HCT116 (cell line): Measurements from ENCODE around the gene CDH4. TPM values are rescaled to one million over a fixed set of nuclear protein-coding genes. Genes with fewer than 3 reads are reported as not detected.

Source experiments
- ATAC-seq: fragments of 200-7000 bp; cut with Tn5 transposase; 2 replicates; pipeline ENCODE4 v1.9.1; 2020; ENCODE audit warnings: mild to moderate bottlenecking, moderate library complexity
- BruUV-seq: library from RNA; stranded (reverse); fragments of 400-500 nt; replicated peaks from 2 replicates; lab custom pipeline; 2021; lab: Mats Ljungman, UMichigan
- CTCF ChIA-PET: fragments of 300-600 bp; sonication (Branson Sonifier 250); formaldehyde crosslinking; loops from one replicate; lab custom pipeline; 2021; ENCODE audit warnings: antibody characterized with exemption; lab: Charles Lee
- POLR2A ChIA-PET: fragments of 300-600, 350-600 bp; sonication (Branson Sonifier 250); formaldehyde crosslinking; loops from one replicate; lab custom pipeline; 2021; ENCODE audit warnings: antibody characterized with exemption; lab: Charles Lee
- RAD21 ChIA-PET, 2 experiments: fragments of 300-600 bp; sonication (Branson Sonifier 250); formaldehyde crosslinking; loops; one replicate each; lab custom pipeline; 2023; ENCODE audit warnings: low total read pairs in 2 of 2; ENCODE audit not compliant: uncharacterized antibody in 2 of 2, unreplicated experiment in 2 of 2, low non-redundant PET in 1 of 2; lab: Charles Lee
- DNase-seq: peaks from one replicate; pipeline ENCODE4 v3.0.0-alpha.2; 2010; ENCODE audit warnings: low read depth, low spot score
- H2AFZ ChIP-seq: fragments of 200-600 bp; shearing (Covaris generic), sonication (generic); 2 replicates; pipeline ENCODE4 v1.6.1; 2017; ENCODE audit warnings: low read depth, mixed run types, mixed read lengths, antibody characterized with exemption, low read length; ENCODE audit not compliant: poor library complexity, severe bottlenecking
- H3K27ac ChIP-seq: 2 replicates; pipeline ENCODE4 v1.5.1; 2012; ENCODE audit warnings: low read depth, low read length
- H3K27me3 ChIP-seq: fragments of 200-600 bp; sonication (generic); 2 replicates; pipeline ENCODE4 v1.6.1; 2016; ENCODE audit warnings: mixed run types, low read length, mixed read lengths; ENCODE audit not compliant: insufficient read depth
- H3K36me3 ChIP-seq, 2 experiments: fragments of 200-500 bp in 1 of 2; fragments of 200-600 bp in 1 of 2; sonication (Bioruptor generic) in 1 of 2; sonication (generic) in 1 of 2; 2 replicates each; pipeline versions ENCODE4 v1.5.1 to v1.6.1; 2014 to 2016; ENCODE audit warnings: low read length in 2 of 2, inconsistent platforms in 1 of 2, mixed read lengths in 1 of 2, mixed run types in 1 of 2; ENCODE audit not compliant: insufficient read depth in 2 of 2, control insufficient read depth in 1 of 2
- H3K4me1 ChIP-seq, 2 experiments: fragments of 200-600 bp in 1 of 2; sonication (generic) in 1 of 2; 2 replicates each; pipeline versions ENCODE4 v1.5.1 to v1.6.1; 2012 to 2017; ENCODE audit warnings: low read length in 2 of 2, inconsistent platforms in 1 of 2, mild to moderate bottlenecking in 1 of 2, mixed read lengths in 1 of 2, mixed run types in 1 of 2, moderate library complexity in 1 of 2; ENCODE audit not compliant: insufficient read depth in 2 of 2, control insufficient read depth in 1 of 2
- H3K4me2 ChIP-seq: fragments of 200-600 bp; sonication (generic); 2 replicates; pipeline ENCODE4 v1.6.1; 2017; ENCODE audit warnings: mixed run types, low read length, mixed read lengths
- H3K4me3 ChIP-seq, 2 experiments: fragments of 200-600 bp in 1 of 2; sonication (generic) in 1 of 2; replicated peaks in 1 of 2; 2 replicates each; pipeline ENCODE4 v1.5.1; 2011 to 2016; ENCODE audit warnings: low read length in 2 of 2, control low read depth in 1 of 2, low read depth in 1 of 2, mild to moderate bottlenecking in 1 of 2, mixed read lengths in 1 of 2, mixed run types in 1 of 2
- H3K79me2 ChIP-seq: fragments of 200-600 bp; sonication (generic); 2 replicates; pipeline ENCODE4 v1.6.1; 2017; ENCODE audit warnings: mild to moderate bottlenecking, mixed run types, low read length, moderate library complexity, mixed read lengths; ENCODE audit not compliant: insufficient read depth
- H3K9ac ChIP-seq: fragments of 200-600 bp; sonication (generic); 2 replicates; pipeline ENCODE4 v1.6.1; 2016; ENCODE audit warnings: low read length, mixed read lengths
- H3K9me2 ChIP-seq: fragments of 200-600 bp; sonication (generic), shearing (Covaris generic); 2 replicates; pipeline ENCODE4 v1.6.1; 2017; ENCODE audit warnings: mixed run types, mild to moderate bottlenecking, moderate library complexity; ENCODE audit not compliant: insufficient read depth
- H3K9me3 ChIP-seq, 2 experiments: fragments of 200-500 bp in 1 of 2; fragments of 200-600 bp in 1 of 2; sonication (Bioruptor generic) in 1 of 2; sonication (generic) in 1 of 2; 2 replicates each; pipeline ENCODE4 v1.6.1; 2014 to 2017; ENCODE audit warnings: low read length in 2 of 2, mixed read lengths in 2 of 2, inconsistent platforms in 1 of 2, low read depth in 1 of 2, mild to moderate bottlenecking in 1 of 2, mixed run types in 1 of 2, moderate library complexity in 1 of 2; ENCODE audit not compliant: control insufficient read depth in 1 of 2, insufficient read depth in 1 of 2
- H4K20me1 ChIP-seq: fragments of 200-600 bp; sonication (generic), shearing (Covaris generic); 2 replicates; pipeline ENCODE4 v1.6.1; 2017; ENCODE audit warnings: mixed run types, mild to moderate bottlenecking, moderate library complexity; ENCODE audit not compliant: insufficient read depth
- ATF3 ChIP-seq: IDR thresholded peaks from 2 replicates; pipeline ENCODE4 v1.6.1; 2012
- CEBPB ChIP-seq: IDR thresholded peaks from 2 replicates; pipeline ENCODE4 v1.6.1; 2012; ENCODE audit warnings: low read depth
- CTCF ChIP-seq, 3 experiments: fragments of 200-600 bp in 1 of 3; sonication (generic) in 1 of 3; IDR thresholded peaks in 2 of 3; conservative IDR thresholded peaks in 1 of 3; 2 replicates each; pipeline ENCODE4 v1.5.1; 2012 to 2017; ENCODE audit warnings: low read depth in 2 of 3, low read length in 2 of 3, antibody characterized with exemption in 1 of 3, borderline replicate concordance in 1 of 3, control low read depth in 1 of 3, mild to moderate bottlenecking in 1 of 3, mixed read lengths in 1 of 3, mixed run types in 1 of 3, moderate library complexity in 1 of 3; ENCODE audit not compliant: insufficient read depth in 1 of 3
- EGR1 ChIP-seq: IDR thresholded peaks from 2 replicates; pipeline ENCODE4 v1.6.1; 2012; ENCODE audit warnings: low read depth
- ELF1 ChIP-seq: IDR thresholded peaks from 2 replicates; pipeline ENCODE4 v1.6.1; 2012; ENCODE audit warnings: low read depth, borderline replicate concordance
- POLR2A ChIP-seq: IDR thresholded peaks from 2 replicates; pipeline ENCODE4 v1.7.0; 2011; ENCODE audit warnings: borderline replicate concordance; ENCODE audit not compliant: insufficient read depth, insufficient read length; ENCODE audit errors: extremely low read depth
- SIN3A ChIP-seq: IDR thresholded peaks from 2 replicates; pipeline ENCODE4 v1.6.1; 2012; ENCODE audit warnings: low read depth
- YY1 ChIP-seq: IDR thresholded peaks from 2 replicates; pipeline ENCODE4 v1.6.1; 2011; ENCODE audit warnings: low read length, low read depth, moderate library complexity, mild to moderate bottlenecking; ENCODE audit not compliant: insufficient replicate concordance; ENCODE audit errors: extremely low read depth
- ZBTB33 ChIP-seq: IDR thresholded peaks from 2 replicates; pipeline ENCODE4 v1.6.1; 2011; ENCODE audit warnings: mild to moderate bottlenecking, low read length, moderate library complexity; ENCODE audit not compliant: insufficient replicate concordance; ENCODE audit errors: extremely low read depth
- ZFX ChIP-seq: fragments of 450-650 bp; IDR thresholded peaks from 2 replicates; pipeline ENCODE4 v1.6.1; 2017
- intact Hi-C: fragments of 100-400 bp; cut with micrococcal nuclease; formaldehyde crosslinking; loops from 2 replicates; pipeline ENCODE4 v1.10.0; 2022
- total RNA-seq: library from RNA; stranded (reverse); gene quantifications from one replicate; pipeline ENCODE4 v1.2.1, GENCODE V29; 2021; ENCODE audit not compliant: unreplicated experiment
- TF ChIP-seq, protein P1 (sequence below): IDR thresholded peaks from 2 replicates; pipeline ENCODE4 v1.6.1; 2012; ENCODE audit warnings: low read depth

CDH4 gene
- total RNA-seq, 1 experiment from 2014 or later = not detected

GRCh38 chr20:61638802-61639585 is 386.9 kb downstream of the CDH4 start:
- Histone ChIP-seq H4K20me1 (no peaks in the 10 kb centered on the region), H2AFZ (no peak overlapping the region), H3K79me2 (no peaks in the 10 kb centered on the region), H3K4me1 (no peaks in the 10 kb centered on the region), H3K9me3 (no peaks in the 10 kb centered on the region), H3K9me2 (no peaks in the 10 kb centered on the region), H3K4me3 (no peak overlapping the region), H3K4me2 (no peak overlapping the region), H3K27me3 (peaks cover 40% of the 10 kb centered on the region), H3K27ac (no peak overlapping the region), H3K9ac (no peak overlapping the region), H3K36me3 (no peaks in the 10 kb centered on the region)
- DNase-seq = no peak
- BruUV-seq = no TSS peak
- RAD21 ChIA-PET = no interaction called here
- CTCF ChIA-PET = no interaction called here
- no peak for ATAC-seq
- no peak for TF ChIP-seq EGR1
- TF ChIP-seq, protein P1, sequence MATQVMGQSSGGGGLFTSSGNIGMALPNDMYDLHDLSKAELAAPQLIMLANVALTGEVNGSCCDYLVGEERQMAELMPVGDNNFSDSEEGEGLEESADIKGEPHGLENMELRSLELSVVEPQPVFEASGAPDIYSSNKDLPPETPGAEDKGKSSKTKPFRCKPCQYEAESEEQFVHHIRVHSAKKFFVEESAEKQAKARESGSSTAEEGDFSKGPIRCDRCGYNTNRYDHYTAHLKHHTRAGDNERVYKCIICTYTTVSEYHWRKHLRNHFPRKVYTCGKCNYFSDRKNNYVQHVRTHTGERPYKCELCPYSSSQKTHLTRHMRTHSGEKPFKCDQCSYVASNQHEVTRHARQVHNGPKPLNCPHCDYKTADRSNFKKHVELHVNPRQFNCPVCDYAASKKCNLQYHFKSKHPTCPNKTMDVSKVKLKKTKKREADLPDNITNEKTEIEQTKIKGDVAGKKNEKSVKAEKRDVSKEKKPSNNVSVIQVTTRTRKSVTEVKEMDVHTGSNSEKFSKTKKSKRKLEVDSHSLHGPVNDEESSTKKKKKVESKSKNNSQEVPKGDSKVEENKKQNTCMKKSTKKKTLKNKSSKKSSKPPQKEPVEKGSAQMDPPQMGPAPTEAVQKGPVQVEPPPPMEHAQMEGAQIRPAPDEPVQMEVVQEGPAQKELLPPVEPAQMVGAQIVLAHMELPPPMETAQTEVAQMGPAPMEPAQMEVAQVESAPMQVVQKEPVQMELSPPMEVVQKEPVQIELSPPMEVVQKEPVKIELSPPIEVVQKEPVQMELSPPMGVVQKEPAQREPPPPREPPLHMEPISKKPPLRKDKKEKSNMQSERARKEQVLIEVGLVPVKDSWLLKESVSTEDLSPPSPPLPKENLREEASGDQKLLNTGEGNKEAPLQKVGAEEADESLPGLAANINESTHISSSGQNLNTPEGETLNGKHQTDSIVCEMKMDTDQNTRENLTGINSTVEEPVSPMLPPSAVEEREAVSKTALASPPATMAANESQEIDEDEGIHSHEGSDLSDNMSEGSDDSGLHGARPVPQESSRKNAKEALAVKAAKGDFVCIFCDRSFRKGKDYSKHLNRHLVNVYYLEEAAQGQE = no peak
- no peak for TF ChIP-seq POLR2A
- no peak for TF ChIP-seq YY1
- TF ChIP-seq ZFX = no peak
- no peak for TF ChIP-seq ELF1
- TF ChIP-seq ATF3 = no peak
- TF ChIP-seq ZBTB33 = no peak
- TF ChIP-seq CEBPB = no peak
- no peak for TF ChIP-seq CTCF (IDR thresholded peaks at IDR 0.05 in 2 of 3, conservative IDR thresholded peaks at IDR 0.05 in 1 of 3; ENCODE audit: borderline replicate concordance in 1 of 3, insufficient read depth in 1 of 3, low read depth in 2 of 3, low read length in 2 of 3)
- no peak for TF ChIP-seq SIN3A
- POLR2A ChIA-PET = no interaction called here
- intact Hi-C loops = no loop called here
